Memory B cell (primary cell): Measurements from ENCODE around the gene PLD4.
A peak's percentile ranks its signal among the peaks of the same experiment; 100 is the strongest.

ENCODE experiments used
- ATAC-seq: fragments of 150-1000 bp; cut with Tn5 transposase; 2 replicates; pipeline ENCODE4 v1.10.0; 2021; ENCODE audit warnings: low read depth, mild to moderate bottlenecking, moderate library complexity
- DNase-seq, 2 donors: peaks; one replicate each; pipeline ENCODE4 v3.0.0; 2022; ENCODE audit warnings: low spot score in 2 of 2
- H3K27ac Mint-ChIP-seq: one replicate; pipeline ENCODE4 v1.8.0; 2022; ENCODE audit warnings: mild to moderate bottlenecking, moderate library complexity, mixed read lengths
- H3K27me3 Mint-ChIP-seq: one replicate; pipeline ENCODE4 v1.8.0; 2022; ENCODE audit warnings: mixed read lengths
- H3K36me3 Mint-ChIP-seq: one replicate; pipeline ENCODE4 v1.8.0; 2022; ENCODE audit warnings: mild to moderate bottlenecking, mixed read lengths
- H3K4me1 Mint-ChIP-seq: one replicate; pipeline ENCODE4 v1.8.0; 2022; ENCODE audit warnings: mixed read lengths
- H3K4me3 Mint-ChIP-seq: one replicate; pipeline ENCODE4 v1.8.0; 2022; ENCODE audit warnings: mild to moderate bottlenecking, moderate library complexity, mixed read lengths
- H3K9me3 Mint-ChIP-seq: one replicate; pipeline ENCODE4 v1.8.0; 2022; ENCODE audit warnings: mixed read lengths

The PLD4 gene, protein sequence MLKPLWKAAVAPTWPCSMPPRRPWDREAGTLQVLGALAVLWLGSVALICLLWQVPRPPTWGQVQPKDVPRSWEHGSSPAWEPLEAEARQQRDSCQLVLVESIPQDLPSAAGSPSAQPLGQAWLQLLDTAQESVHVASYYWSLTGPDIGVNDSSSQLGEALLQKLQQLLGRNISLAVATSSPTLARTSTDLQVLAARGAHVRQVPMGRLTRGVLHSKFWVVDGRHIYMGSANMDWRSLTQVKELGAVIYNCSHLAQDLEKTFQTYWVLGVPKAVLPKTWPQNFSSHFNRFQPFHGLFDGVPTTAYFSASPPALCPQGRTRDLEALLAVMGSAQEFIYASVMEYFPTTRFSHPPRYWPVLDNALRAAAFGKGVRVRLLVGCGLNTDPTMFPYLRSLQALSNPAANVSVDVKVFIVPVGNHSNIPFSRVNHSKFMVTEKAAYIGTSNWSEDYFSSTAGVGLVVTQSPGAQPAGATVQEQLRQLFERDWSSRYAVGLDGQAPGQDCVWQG

DNA sequence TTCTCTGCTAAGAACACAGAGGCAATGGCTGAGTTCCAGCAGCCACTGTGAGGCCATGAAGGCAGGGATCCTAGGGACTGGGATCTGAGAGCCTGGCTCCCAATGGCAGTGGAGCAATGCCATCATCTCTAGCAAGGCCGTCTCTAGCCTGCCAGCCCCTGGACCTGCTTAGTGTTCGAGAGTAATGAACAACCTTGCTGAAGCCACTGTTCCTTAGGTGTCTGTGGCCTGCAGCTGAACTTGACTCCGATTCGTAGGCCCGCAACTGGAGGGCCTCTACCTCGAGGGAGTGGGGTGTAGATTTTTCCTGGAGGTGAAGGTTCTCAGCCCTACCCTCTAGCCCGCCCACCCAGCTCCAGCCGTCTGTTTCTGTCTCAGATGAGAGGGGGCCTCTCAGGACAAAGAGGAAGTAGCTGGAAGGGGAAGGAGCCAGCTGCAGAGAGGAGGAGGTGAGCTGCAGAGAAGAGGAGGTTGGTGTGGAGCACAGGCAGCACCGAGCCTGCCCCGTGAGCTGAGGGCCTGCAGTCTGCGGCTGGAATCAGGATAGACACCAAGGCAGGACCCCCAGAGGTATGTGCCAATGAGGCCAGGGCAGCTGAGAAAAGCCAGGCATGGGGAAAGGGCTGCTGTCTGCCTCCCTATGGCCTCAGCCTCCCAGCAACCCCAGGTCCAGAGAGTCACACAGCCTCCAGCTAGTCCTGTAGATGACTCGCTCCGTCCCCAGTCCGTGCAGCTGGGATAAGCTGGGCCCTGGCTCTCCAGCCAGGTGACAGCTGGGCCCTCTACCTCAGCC lies at the start of gene PLD4:
PLD4 (plus strand) TSS at position 459 of the 793 bp plus-strand sequence. CDS start 2,262 bp downstream, outside the sequence.
- peak within 1 kb of the TSS; percentile 92 for H3K4me3 Mint-ChIP-seq
- peaks cover 26% of the 10 kb centered on the region for H3K4me1 Mint-ChIP-seq
- H3K36me3 Mint-ChIP-seq, result no peaks in the 10 kb centered on the region
- H3K9me3 Mint-ChIP-seq, result no peaks in the 10 kb centered on the region
- peak; percentile 38 to 52 for DNase-seq
- H3K27me3 Mint-ChIP-seq, result no peaks in the 10 kb centered on the region
- peak; percentile 57 for ATAC-seq
- peak within 1 kb of the TSS; percentile 48 for H3K27ac Mint-ChIP-seq

DNA sequence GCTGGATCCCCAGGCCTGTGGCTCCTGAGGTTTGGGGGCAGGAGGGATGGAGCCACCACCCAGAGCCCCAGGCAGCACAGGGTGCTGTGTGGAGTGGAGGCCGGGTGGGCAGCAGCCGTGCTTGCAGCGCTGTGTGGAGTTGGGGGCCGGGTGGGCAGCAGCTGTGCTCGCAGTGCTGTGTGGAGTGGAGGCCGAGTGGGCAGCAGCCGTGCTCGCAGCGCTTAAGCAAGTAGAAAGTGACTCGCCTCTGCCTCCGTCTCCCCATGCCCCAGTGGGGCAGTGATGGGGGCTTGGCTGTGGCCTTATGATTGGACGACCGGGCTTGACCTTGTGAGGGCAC lies 49.3 kb upstream of the PLD4 start:
- Mint-ChIP-seq H3K27me3 (peaks cover 15% of the 10 kb centered on the region), H3K9me3 (no peaks in the 10 kb centered on the region), H3K4me1 (peaks cover 13% of the 10 kb centered on the region), H3K36me3 (no peaks in the 10 kb centered on the region), H3K27ac (no peak overlapping the region), H3K4me3 (no peak overlapping the region)
- no peak for ATAC-seq
- no peak for DNase-seq

DNA sequence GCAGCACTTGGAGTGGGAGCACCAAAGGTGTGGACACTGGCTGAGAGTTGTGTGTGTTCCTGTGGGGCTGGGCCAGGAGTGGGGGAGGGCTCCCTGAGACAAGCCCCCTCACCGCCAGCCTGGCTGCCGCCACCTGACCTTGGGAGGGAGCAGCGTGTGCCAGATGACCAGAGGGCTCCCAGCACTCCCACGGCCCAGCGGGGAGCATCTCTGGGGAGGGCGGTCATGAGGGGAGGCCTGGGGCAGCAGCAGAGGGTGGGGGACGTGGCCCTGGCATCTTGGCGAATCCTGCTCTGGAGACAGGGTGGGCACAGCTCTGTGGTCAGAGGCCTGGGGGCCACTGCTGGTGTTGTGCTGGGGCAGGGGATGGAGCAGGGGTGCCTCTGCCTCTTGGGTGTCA lies 48.9 kb upstream of the PLD4 start:
- ATAC-seq (no peak), DNase-seq (no peak)
- H3K27ac Mint-ChIP-seq, result no peak overlapping the region
- no peak overlapping the region for H3K4me3 Mint-ChIP-seq
- H3K9me3 Mint-ChIP-seq, result no peaks in the 10 kb centered on the region
- H3K27me3 Mint-ChIP-seq, result peaks cover 19% of the 10 kb centered on the region
- H3K4me1 Mint-ChIP-seq, result peaks cover 15% of the 10 kb centered on the region
- no peaks in the 10 kb centered on the region for H3K36me3 Mint-ChIP-seq

DNA sequence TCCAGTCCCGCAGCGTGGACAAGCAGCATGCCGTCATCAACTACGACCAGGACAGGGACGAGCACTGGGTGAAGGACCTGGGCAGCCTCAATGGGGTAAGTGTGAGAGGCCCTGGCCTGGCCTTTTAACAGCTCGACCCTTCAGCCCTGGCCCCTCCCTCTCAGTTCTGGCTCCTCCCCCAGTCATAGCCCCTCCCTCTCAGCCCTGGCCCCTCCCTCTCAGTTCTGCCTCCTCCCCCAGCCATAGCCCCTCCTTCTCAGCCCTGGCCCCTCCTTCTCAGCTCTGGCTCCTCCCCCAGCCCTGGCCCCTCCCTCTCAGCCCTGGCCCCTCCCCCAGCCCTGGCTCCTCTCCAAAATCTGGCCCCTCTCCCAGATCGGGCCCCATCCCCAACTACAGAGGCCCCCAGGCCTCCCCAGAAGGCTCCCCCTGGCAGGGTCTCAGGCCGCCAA lies 48.4 kb upstream of the PLD4 start:
- peaks cover 21% of the 10 kb centered on the region for H3K27me3 Mint-ChIP-seq
- H3K4me1 Mint-ChIP-seq, result peaks cover 15% of the 10 kb centered on the region
- DNase-seq (no peak), ATAC-seq (peak; percentile 81)
- H3K9me3 Mint-ChIP-seq, result no peaks in the 10 kb centered on the region
- no peaks in the 10 kb centered on the region for H3K36me3 Mint-ChIP-seq
- H3K27ac Mint-ChIP-seq, result no peak overlapping the region
- H3K4me3 Mint-ChIP-seq, result no peak overlapping the region

DNA sequence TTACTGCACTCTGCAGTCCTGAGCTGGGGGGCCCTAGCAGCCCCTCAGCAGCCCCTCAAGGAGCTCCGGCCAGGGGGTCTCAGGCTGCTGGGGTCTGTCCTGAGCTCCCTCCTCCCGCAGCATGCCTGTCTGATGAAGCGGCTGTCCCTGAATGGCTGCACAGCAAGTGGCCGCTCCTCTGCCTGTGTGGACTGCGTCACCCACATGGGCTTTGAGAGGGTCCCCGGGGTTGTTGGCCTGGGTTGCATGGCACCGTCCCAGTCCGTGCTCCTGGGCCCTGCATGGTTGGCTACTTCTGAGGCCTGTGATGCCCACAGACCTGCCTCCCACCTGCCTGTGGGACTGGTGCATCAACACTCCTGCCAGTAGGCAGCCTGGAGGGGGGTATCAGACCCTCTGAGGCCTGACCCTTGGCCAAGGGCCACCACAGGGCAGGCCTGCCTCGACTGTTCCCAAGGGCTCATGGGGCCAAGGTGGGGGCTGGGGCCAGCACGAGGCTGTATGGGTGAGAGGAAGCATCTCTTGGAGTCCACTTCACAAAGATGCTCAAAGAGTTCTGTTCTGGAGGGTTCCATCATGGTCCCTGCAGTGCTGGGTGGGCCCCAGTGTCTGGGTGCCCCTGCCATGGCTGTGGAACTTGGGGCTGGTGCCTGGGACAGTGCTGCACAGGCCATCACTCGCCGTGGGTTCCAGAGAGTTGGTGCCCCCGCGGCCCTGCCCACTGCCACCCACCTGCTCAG lies 47.4 kb upstream of the PLD4 start:
- Mint-ChIP-seq H3K27ac (no peak overlapping the region), H3K4me3 (no peak overlapping the region), H3K27me3 (peaks cover 17% of the 10 kb centered on the region), H3K4me1 (peaks cover 15% of the 10 kb centered on the region), H3K36me3 (no peaks in the 10 kb centered on the region), H3K9me3 (no peaks in the 10 kb centered on the region)
- DNase-seq (no peak), ATAC-seq (no peak)

DNA sequence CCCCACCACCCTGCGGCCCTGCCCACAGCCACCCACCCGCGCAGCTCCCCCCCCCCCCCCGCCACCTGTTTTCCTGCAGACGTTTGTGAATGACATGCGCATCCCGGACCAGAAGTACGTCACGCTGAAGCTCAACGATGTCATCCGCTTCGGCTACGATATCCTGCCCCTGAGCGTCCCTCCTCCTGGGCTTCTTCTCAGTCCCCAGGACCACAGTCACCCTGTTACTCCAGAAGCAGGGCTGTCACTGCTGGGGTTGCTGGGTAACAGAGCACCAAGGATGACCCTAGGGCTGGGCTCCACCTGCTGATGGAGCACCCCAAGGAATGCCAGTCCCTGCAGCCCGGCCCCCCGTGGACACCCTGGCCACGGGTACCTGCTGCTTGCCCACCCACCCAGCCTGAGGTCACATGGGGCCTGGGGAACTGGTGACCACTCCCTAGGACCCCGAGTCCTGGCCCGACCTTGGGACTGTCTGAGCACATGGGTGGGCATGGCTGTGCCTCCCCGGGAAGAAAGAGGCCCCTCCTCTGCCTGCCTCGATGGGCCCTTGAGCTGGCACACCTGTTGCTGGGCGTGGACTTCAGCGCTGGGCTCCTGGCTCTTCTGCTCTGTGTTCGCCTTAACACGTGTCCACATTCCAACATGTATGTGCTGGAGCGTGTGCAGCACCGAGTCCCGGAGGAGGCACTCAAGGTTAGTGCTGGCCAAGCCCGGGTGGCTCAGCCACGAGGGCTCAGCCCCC lies 46.7 kb upstream of the PLD4 start:
- no peak for ATAC-seq
- Mint-ChIP-seq H3K27ac (no peak overlapping the region), H3K9me3 (no peaks in the 10 kb centered on the region), H3K4me3 (no peak overlapping the region), H3K36me3 (no peaks in the 10 kb centered on the region), H3K27me3 (peaks cover 13% of the 10 kb centered on the region), H3K4me1 (peaks cover 9% of the 10 kb centered on the region)
- DNase-seq, result no peak

DNA sequence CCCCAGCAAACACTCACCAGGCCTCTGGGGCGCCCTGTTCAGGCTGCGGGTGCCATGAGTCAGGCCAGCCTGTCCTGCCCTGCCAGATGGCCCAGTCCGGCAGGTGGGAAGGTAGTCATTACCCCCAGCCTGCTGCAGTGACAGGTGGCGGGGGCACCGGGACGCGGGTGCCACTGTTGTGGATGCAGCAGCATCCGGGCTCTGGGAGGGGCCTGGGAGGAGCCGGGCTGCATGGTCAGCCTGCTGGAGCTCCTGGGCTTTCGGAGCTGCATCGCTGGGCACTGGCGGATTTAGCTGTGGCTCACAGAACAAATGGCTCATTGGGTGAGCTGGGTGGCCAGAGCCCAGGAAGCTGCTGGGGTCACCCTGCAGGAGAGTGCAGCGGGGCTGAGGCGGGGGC lies 46.1 kb upstream of the PLD4 start:
- Mint-ChIP-seq H3K4me3 (no peak overlapping the region), H3K9me3 (no peaks in the 10 kb centered on the region), H3K27me3 (peaks cover 10% of the 10 kb centered on the region), H3K36me3 (no peaks in the 10 kb centered on the region), H3K4me1 (peaks cover 4% of the 10 kb centered on the region), H3K27ac (no peak overlapping the region)
- DNase-seq (no peak), ATAC-seq (no peak)

DNA sequence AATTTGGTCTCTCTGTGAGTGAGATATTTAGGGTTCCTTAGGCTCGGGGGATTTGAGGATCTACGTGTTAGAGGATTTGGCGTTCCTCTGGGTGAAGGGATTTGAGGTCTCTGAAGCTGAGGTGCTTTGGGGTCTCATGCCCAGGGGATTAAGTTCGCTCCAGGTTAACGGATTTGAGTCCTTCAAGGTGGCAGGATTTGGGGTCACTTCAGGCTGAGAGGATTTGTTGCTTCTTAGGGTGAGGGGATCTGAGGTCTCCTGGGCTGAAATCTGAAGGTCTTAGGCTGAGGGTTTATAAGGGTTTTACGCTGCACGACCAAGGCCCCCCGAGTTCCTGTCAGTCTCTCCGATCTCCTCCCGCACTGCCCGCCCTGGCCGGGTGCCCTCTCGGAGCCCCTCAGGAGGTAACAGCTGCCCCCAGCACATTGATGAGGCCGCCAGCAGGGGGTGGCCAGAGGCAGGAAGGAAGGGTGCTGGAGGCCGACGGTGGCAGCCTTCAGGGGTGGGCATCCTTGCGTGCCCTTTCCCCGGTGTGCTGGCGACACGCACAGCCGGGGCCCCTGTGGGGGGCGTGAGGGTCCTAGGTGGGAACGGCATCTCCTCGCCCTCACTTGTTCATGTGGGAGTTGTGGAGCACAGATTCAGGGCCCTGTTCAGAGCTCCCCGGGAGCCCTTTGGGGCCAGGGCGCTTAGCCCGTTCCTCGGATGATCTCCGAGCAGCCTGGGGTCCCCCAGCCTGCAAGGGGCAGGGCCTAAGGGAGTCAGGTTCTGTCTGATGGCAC lies 45.3 kb upstream of the PLD4 start:
- no peak for ATAC-seq

DNA sequence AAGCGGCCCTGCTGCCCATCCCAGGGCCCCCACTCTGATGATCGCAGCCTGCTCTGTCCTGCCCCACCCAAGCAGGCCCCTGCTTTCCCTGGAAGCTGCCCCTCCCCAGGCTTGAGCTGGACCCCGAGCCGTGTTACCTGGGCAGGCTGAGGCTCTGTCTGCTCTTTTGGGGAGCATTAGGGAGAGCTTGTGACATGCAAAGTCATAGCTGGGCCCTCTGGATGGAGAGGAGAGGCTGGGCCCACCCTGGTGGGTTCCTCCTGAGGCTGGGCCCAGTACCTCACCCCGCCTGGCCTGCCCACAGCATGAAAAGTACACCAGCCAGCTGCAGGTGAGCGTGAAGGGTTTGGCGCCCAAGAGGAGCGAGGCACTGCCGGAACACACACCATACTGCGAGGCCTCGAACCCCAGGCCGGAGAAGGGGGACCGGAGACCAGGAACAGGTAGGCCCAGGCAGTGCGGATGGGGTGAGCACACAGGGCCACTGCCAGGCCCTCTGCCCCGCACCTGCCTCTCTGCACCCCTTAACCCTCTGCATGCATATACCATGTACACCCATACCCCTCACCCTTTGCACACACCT lies 44.6 kb upstream of the PLD4 start:
- no peak overlapping the region for H3K4me3 Mint-ChIP-seq
- no peaks in the 10 kb centered on the region for H3K9me3 Mint-ChIP-seq
- peaks cover 4% of the 10 kb centered on the region for H3K4me1 Mint-ChIP-seq
- ATAC-seq, result no peak
- H3K27me3 Mint-ChIP-seq, result peaks cover 10% of the 10 kb centered on the region
- no peak overlapping the region for H3K27ac Mint-ChIP-seq
- H3K36me3 Mint-ChIP-seq, result no peaks in the 10 kb centered on the region
- no peak for DNase-seq

More for the DNA sequence above, 45.3 kb upstream of the PLD4 start:
- peaks cover 4% of the 10 kb centered on the region for H3K4me1 Mint-ChIP-seq
- DNase-seq, result no peak
- H3K36me3 Mint-ChIP-seq, result no peaks in the 10 kb centered on the region
- H3K4me3 Mint-ChIP-seq, result no peak overlapping the region
- no peaks in the 10 kb centered on the region for H3K9me3 Mint-ChIP-seq
- no peak overlapping the region for H3K27ac Mint-ChIP-seq
- H3K27me3 Mint-ChIP-seq, result peaks cover 10% of the 10 kb centered on the region

DNA sequence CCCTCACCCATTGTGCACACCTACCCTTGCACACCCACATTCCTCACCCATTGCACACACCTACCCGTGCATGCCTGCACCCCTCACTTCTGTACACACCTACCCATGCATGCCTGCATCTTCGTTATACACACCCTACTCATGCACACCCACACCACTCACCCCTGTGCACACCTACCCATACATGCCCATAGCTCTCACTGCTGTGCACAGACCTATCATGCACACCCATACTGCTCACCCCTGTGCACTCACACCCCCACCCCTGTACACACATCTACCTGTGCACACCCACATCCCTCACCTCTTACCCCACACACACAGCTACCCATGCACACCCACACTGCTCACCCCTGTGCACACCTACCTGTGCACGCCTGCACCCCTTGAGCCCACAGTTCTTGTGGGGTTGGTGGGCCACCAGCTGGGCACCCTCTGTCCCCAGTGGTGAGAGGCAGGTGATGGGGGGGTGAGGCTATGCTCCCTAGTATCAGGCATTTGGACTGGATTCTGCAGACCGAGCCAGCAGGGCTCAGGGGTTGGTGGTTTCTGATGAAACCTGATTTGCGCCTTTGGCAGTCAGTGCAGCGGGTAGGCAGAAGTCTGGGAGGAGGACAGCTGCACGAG lies 44.0 kb upstream of the PLD4 start:
- H3K36me3 Mint-ChIP-seq, result no peaks in the 10 kb centered on the region
- H3K27me3 Mint-ChIP-seq, result peaks cover 11% of the 10 kb centered on the region
- H3K9me3 Mint-ChIP-seq, result no peaks in the 10 kb centered on the region
- no peak overlapping the region for H3K4me3 Mint-ChIP-seq
- H3K27ac Mint-ChIP-seq, result no peak overlapping the region
- ATAC-seq (no peak), DNase-seq (no peak)
- H3K4me1 Mint-ChIP-seq, result peaks cover 4% of the 10 kb centered on the region

DNA sequence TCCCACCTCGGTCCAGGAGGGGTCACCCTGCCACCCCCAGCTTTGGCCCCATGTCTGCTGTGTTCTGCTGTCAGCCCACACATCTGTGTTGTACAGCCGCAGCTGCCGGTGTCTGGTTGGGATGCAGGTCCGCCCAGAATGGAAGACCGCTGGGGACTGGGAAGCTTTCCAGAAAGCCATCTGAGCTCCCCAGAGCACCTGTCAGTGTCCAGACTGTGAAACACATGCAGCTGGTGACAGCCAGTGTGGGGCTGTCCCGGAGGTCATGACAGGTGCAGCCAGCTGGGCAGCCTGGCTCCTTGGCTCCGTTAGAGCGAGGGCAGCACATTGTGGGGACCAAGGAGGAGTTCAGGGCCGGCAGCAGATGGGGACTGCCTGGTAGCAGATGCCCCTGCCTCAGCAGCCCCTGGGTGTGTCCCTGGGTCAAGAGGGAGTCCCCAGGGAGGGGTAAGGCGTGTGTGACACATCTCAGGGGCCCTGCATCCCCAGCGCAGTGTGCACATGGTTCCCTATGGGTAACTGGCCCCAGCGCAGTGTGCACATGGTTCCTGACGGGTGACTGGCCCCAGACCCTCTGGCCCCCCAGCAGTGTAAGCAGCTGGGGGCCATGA lies 43.2 kb upstream of the PLD4 start:
- H3K4me1 Mint-ChIP-seq, result peaks cover 4% of the 10 kb centered on the region
- no peak for ATAC-seq
- H3K27ac Mint-ChIP-seq, result no peak overlapping the region
- no peak overlapping the region for H3K4me3 Mint-ChIP-seq
- H3K36me3 Mint-ChIP-seq, result no peaks in the 10 kb centered on the region
- no peaks in the 10 kb centered on the region for H3K9me3 Mint-ChIP-seq
- no peak for DNase-seq
- H3K27me3 Mint-ChIP-seq, result peaks cover 12% of the 10 kb centered on the region
